SK-N-SH treated with all-trans-retinoic acid at 6 μM for 48 hours (cell line): ENCODE results near the gene HDAC5.
"Not testable (repeated sequence)": the region's sequence is repeated elsewhere in the genome, so short reads cannot be mapped to it uniquely, and the experiment has no call there.

Experiments
- CSDC2 ChIP-seq: fragments of 250-450 bp; sonication (Bioruptor Pico); IDR thresholded peaks from 2 replicates; pipeline ENCODE4 v1.5.0; 2020; ENCODE audit warnings: mild to moderate bottlenecking, moderate library complexity
- PATZ1 ChIP-seq: fragments of 250-450 bp; sonication (Bioruptor Pico); IDR thresholded peaks from 2 replicates; pipeline ENCODE4 v1.8.0; 2020; ENCODE audit warnings: mild to moderate bottlenecking, moderate library complexity, borderline replicate concordance
- PPARA ChIP-seq: fragments of 250-450 bp; sonication (Bioruptor Pico); IDR thresholded peaks from 2 replicates; pipeline ENCODE4 v1.5.0; 2020; ENCODE audit warnings: mild to moderate bottlenecking, borderline replicate concordance
- TCF4 ChIP-seq: fragments of 250-450 bp; sonication (Bioruptor Pico); IDR thresholded peaks from 2 replicates; pipeline ENCODE4 v1.8.0; 2021; ENCODE audit warnings: mild to moderate bottlenecking, moderate library complexity, borderline replicate concordance

GRCh38 chr17:44034688-44035087 lies 88.8 kb downstream of the HDAC5 start:
- not testable (repeated sequence) for TF ChIP-seq PATZ1 (CRISPR knock-in tag); TCF4; CSDC2 (CRISPR knock-in tag); PPARA (CRISPR knock-in tag)
